ENCODE measurements around the gene BAZ2B.

- TF ChIP-seq CTCF (conservative IDR thresholded peaks at IDR 0.05; ENCODE audit: low read depth in 2 of 2): no peak
- TF ChIP-seq EZH2 (IDR thresholded peaks at IDR 0.05; ENCODE audit: low read depth, unreplicated experiment): no peak
- no peak for TF ChIP-seq CREB1 (CRISPR knock-in tag; IDR thresholded peaks at IDR 0.05; ENCODE audit: low read depth)
Measured at GRCh38 chr2:159441182-159441581, 175.2 kb downstream of the BAZ2B start.

All from GM23338 (cell line).